ENCODE results near the gene ERCC6L. TPM values are rescaled to one million over a fixed set of nuclear protein-coding genes. Genes with fewer than 3 reads are reported as not detected.

Gene ERCC6L
- total RNA-seq, 1 donor from 2014 or later: 7.8 TPM

DNA sequence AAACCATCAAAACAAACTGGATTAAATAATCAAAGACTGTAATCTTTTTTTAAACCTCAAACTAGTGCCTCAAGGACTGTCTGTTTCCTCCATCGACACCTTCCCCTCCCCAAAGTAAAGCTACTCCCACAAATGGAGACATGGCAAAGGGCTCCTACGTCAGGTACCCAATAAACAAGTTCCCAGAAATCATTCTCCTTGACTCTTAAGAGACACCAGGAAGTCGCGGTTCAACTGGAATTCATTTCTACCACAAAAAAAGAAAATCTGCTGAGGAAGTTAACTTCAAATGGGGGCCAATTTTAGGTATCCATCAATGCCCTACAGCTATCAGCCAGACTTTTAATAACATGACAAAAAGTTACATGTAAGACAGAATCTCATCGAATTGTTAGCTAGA, 35.7 kb upstream of the ERCC6L start:
- Mint-ChIP-seq H3K27me3 (peaks cover 7% of the 10 kb centered on the region), H3K4me1 (ENCODE audit: unreplicated experiment) (peaks cover 38% of the 10 kb centered on the region), H3K27ac (peak overlapping the region; percentile 8), H3K36me3 (peaks cover 52% of the 10 kb centered on the region), H3K9me3 (no peaks in the 10 kb centered on the region), H3K4me3 (peak overlapping the region; percentile 91)
- DNase-seq (ENCODE audit: extremely low spot score, unreplicated experiment): no peak
- TF ChIP-seq CTCF (conservative IDR thresholded peaks at IDR 0.05): no peak

- Mint-ChIP-seq H3K4me1 (ENCODE audit: unreplicated experiment) (peaks cover 38% of the 10 kb centered on the region), H3K27ac (peak overlapping the region; percentile 12), H3K27me3 (peaks cover under 1% of the 10 kb centered on the region), H3K36me3 (peaks cover 58% of the 10 kb centered on the region), H3K4me3 (peak overlapping the region; percentile 91), H3K9me3 (no peaks in the 10 kb centered on the region)
- no peak for TF ChIP-seq CTCF (conservative IDR thresholded peaks at IDR 0.05)
- no peak for DNase-seq (ENCODE audit: extremely low spot score, unreplicated experiment)
Measured at GRCh38 chrX:72273718-72274117, 34.9 kb upstream of the ERCC6L start.

- peaks cover 38% of the 10 kb centered on the region for H3K4me1 Mint-ChIP-seq (ENCODE audit: unreplicated experiment)
- H3K4me3 Mint-ChIP-seq: no peak overlapping the region
- H3K9me3 Mint-ChIP-seq: no peaks in the 10 kb centered on the region
- no peaks in the 10 kb centered on the region for H3K27me3 Mint-ChIP-seq
- no peak for TF ChIP-seq CTCF (conservative IDR thresholded peaks at IDR 0.05)
- H3K27ac Mint-ChIP-seq: peak overlapping the region; percentile 69
- peaks cover 60% of the 10 kb centered on the region for H3K36me3 Mint-ChIP-seq
- no peak for DNase-seq (ENCODE audit: extremely low spot score, unreplicated experiment)
Measured at GRCh38 chrX:72272868-72273267, 34.0 kb upstream of the ERCC6L start.

GRCh38 chrX:72271812-72272211, 33.0 kb upstream of the ERCC6L start:
- H3K9me3 Mint-ChIP-seq: no peaks in the 10 kb centered on the region
- H3K4me1 Mint-ChIP-seq (ENCODE audit: unreplicated experiment): peaks cover 38% of the 10 kb centered on the region
- peaks cover 64% of the 10 kb centered on the region for H3K36me3 Mint-ChIP-seq
- DNase-seq (ENCODE audit: extremely low spot score, unreplicated experiment): no peak
- no peaks in the 10 kb centered on the region for H3K27me3 Mint-ChIP-seq
- H3K4me3 Mint-ChIP-seq: peak overlapping the region; percentile 30
- peak overlapping the region; percentile 34 for H3K27ac Mint-ChIP-seq
- no peak for TF ChIP-seq CTCF (conservative IDR thresholded peaks at IDR 0.05)

GRCh38 chrX:72271091-72271788, 32.4 kb upstream of the ERCC6L start:
- Mint-ChIP-seq H3K9me3 (no peaks in the 10 kb centered on the region), H3K4me3 (peak overlapping the region; percentile 30), H3K36me3 (peaks cover 64% of the 10 kb centered on the region), H3K4me1 (ENCODE audit: unreplicated experiment) (peaks cover 38% of the 10 kb centered on the region), H3K27me3 (no peaks in the 10 kb centered on the region), H3K27ac (peak overlapping the region; percentile 34)
- no peak for DNase-seq (ENCODE audit: extremely low spot score, unreplicated experiment)
- no peak for TF ChIP-seq CTCF (conservative IDR thresholded peaks at IDR 0.05)
